A549 treated with CORT108297 at 1 μM for 4 hours (cell line): ENCODE data around the gene FABP7. TPM values are rescaled to one million over a fixed set of nuclear protein-coding genes. Genes with fewer than 3 reads are reported as not detected.

Experiments used
- total RNA-seq: library from RNA; stranded (reverse); fragments of 200-300 nt; extraction: Qiagen RNA extraction; gene quantifications from 5 replicates; pipeline ENCODE4 v1.2.3, GENCODE V29; 2022

Gene FABP7
- total RNA-seq: not detected in 5 replicates

GRCh38 chr6:122779667-122780066 lies at the start of gene FABP7:
Gene FABP7 (plus strand): TSS chr6:122779716. CDS start chr6:122779795, 79 bp downstream.

GRCh38 chr6:122789182-122790027 lies 9.9 kb downstream of the FABP7 start, which contains the start of gene SMPDL3A:
Gene SMPDL3A (plus strand): TSS chr6:122789258. CDS start chr6:122789347, 89 bp downstream.

Other genes starting within 250 kb of the FABP7 start
- gene PKIB, start 169.3 kb upstream of the FABP7 start, total RNA-seq: 0.50 to 1.2 TPM (median 0.78 TPM) in 5 replicates
- gene SMPDL3A, start 9.5 kb downstream of the FABP7 start, total RNA-seq: 2.3 to 3.1 TPM (median 3.0 TPM) in 5 replicates
- gene CLVS2, start 216.5 kb downstream of the FABP7 start, total RNA-seq: 0.08 to 0.16 TPM (median 0.14 TPM) in 5 replicates